B cell (primary cell): Measurements from ENCODE around the gene RNF40. TPM values are rescaled to one million over a fixed set of nuclear protein-coding genes. Genes with fewer than 3 reads are reported as not detected.

Experiments
- ATAC-seq: fragments of 200-7000 bp; cut with Tn5 transposase; one replicate; pipeline ENCODE4 v1.10.0; 2021; ENCODE audit warnings: low read depth, mild to moderate bottlenecking, moderate number of reproducible peaks, moderate library complexity
- CTCF ChIA-PET: fragments of 350-600 bp; sonication (Branson Sonifier 250); formaldehyde crosslinking; loops from one replicate; lab custom pipeline; 2021; ENCODE audit warnings: antibody characterized with exemption, inconsistent platforms; lab: Charles Lee
- POLR2A ChIA-PET: fragments of 350-600 bp; sonication (Branson Sonifier 250); formaldehyde crosslinking; loops from one replicate; lab custom pipeline; 2021; ENCODE audit warnings: antibody characterized with exemption; lab: Charles Lee
- DNase-seq: peaks from one replicate; pipeline ENCODE4 v3.0.0; 2013
- H2AFZ ChIP-seq: 2 replicates; pipeline ENCODE4 v1.6.1; 2012; ENCODE audit warnings: mild to moderate bottlenecking, low read depth, low read length; ENCODE audit not compliant: insufficient read depth, poor library complexity, severe bottlenecking
- H3K27ac ChIP-seq, 2 donors: 1 replicate in 1 of 2; 2 replicates in 1 of 2; pipeline ENCODE4 v1.5.1; 2012 to 2013; ENCODE audit warnings: low read length in 2 of 2, mild to moderate bottlenecking in 2 of 2, moderate library complexity in 1 of 2
- H3K27me3 ChIP-seq, 4 experiments: fragments of 200-600 bp in 1 of 4; sonication (generic) in 1 of 4; replicated peaks in 1 of 4; 1 replicate in 2 of 4; 2 replicates in 2 of 4; pipeline versions ENCODE4 v1.6.1 to v1.7.0; 2013 to 2016; ENCODE audit warnings: low read length in 3 of 4, mild to moderate bottlenecking in 2 of 4, mixed read lengths in 1 of 4, moderate library complexity in 1 of 4; ENCODE audit not compliant: insufficient read depth in 4 of 4, control insufficient read depth in 3 of 4; ENCODE audit errors: control extremely low read depth in 1 of 4
- H3K36me3 ChIP-seq, 2 experiments: replicated peaks in 1 of 2; 1 replicate in 1 of 2; 2 replicates in 1 of 2; pipeline versions ENCODE4 v1.6.1 to v1.7.1; 2013; ENCODE audit warnings: low read length in 1 of 2; ENCODE audit not compliant: insufficient read depth in 2 of 2, control insufficient read depth in 1 of 2; ENCODE audit errors: control extremely low read depth in 1 of 2, extremely low read depth in 1 of 2
- H3K4me1 ChIP-seq, 2 donors: fragments of 200-600 bp in 1 of 2; sonication (generic) in 1 of 2; 1 replicate in 1 of 2; 2 replicates in 1 of 2; pipeline versions ENCODE4 v1.5.1 to v1.6.1; 2013 to 2017; ENCODE audit warnings: low read length in 2 of 2; ENCODE audit not compliant: control insufficient read depth in 2 of 2, insufficient read depth in 2 of 2
- H3K4me2 ChIP-seq: replicated peaks from 2 replicates; pipeline ENCODE3; 2012; ENCODE audit warnings: mild to moderate bottlenecking, low read depth, low read length; ENCODE audit not compliant: poor library complexity, severe bottlenecking
- H3K4me3 ChIP-seq, 5 experiments: fragments of 200-600 bp in 1 of 5; sonication (generic) in 1 of 5; 1 replicate in 3 of 5; 2 replicates in 2 of 5; pipeline versions ENCODE4 v1.5.1 to v1.7.0; 2011 to 2016; ENCODE audit warnings: low read length in 4 of 5, mild to moderate bottlenecking in 4 of 5, low read depth in 2 of 5, control low read depth in 1 of 5, moderate library complexity in 1 of 5; ENCODE audit not compliant: insufficient read depth in 1 of 5; ENCODE audit errors: control extremely low read depth in 1 of 5, extremely low read depth in 1 of 5
- H3K79me2 ChIP-seq: fragments of 200-600 bp; sonication (generic); one replicate; pipeline ENCODE4 v1.6.0; 2016; ENCODE audit warnings: low read length; ENCODE audit not compliant: control insufficient read depth, insufficient read depth
- H3K9ac ChIP-seq: fragments of 200-600 bp; sonication (generic); 2 replicates; pipeline ENCODE4 v1.6.1; 2017; ENCODE audit warnings: mild to moderate bottlenecking, low read length, moderate library complexity
- H3K9me3 ChIP-seq, 3 donors: one replicate each; pipeline versions ENCODE4 v1.6.1 to v1.7.1; 2013; ENCODE audit warnings: low read length in 2 of 3; ENCODE audit not compliant: control insufficient read depth in 2 of 3, insufficient read depth in 1 of 3; ENCODE audit errors: control extremely low read depth in 1 of 3
- H4K20me1 ChIP-seq: 2 replicates; pipeline ENCODE4 v1.6.0; 2012; ENCODE audit warnings: mild to moderate bottlenecking, low read length; ENCODE audit not compliant: insufficient read depth, control insufficient read depth, poor library complexity, severe bottlenecking
- H3K27ac Mint-ChIP-seq: one replicate; pipeline ENCODE4 v1.8.0; 2021; ENCODE audit warnings: mixed read lengths
- H3K27me3 Mint-ChIP-seq: one replicate; pipeline ENCODE4 v1.8.0; 2021; ENCODE audit warnings: mixed read lengths
- H3K4me1 Mint-ChIP-seq: one replicate; pipeline ENCODE4 v1.8.0; 2021; ENCODE audit warnings: mixed read lengths
- H3K4me3 Mint-ChIP-seq: one replicate; pipeline ENCODE4 v1.8.0; 2021; ENCODE audit warnings: mixed read lengths
- H3K9me3 Mint-ChIP-seq: one replicate; pipeline ENCODE4 v1.8.0; 2022; ENCODE audit warnings: mixed read lengths; ENCODE audit not compliant: insufficient read depth
- CTCF ChIP-seq: fragments of 200-600 bp; IDR thresholded peaks from one replicate; pipeline ENCODE4 v1.8.0; 2022; ENCODE audit warnings: antibody characterized with exemption, mild to moderate bottlenecking
- EZH2 ChIP-seq: IDR thresholded peaks from 2 replicates; pipeline ENCODE4 v1.6.1; 2012; ENCODE audit warnings: borderline replicate concordance, low read depth, mild to moderate bottlenecking, moderate library complexity, low read length; ENCODE audit not compliant: insufficient read depth, poor library complexity, severe bottlenecking
- WGBS: methylation state at CpG from one replicate; pipeline ENCODE4 v1.1.5; 2013; ENCODE audit warnings: missing lambda C conversion rate; ENCODE audit not compliant: insufficient coverage; 5-methylcytosine and 5-hydroxymethylcytosine counted together
- intact Hi-C: fragments of 100-400 bp; cut with micrococcal nuclease; formaldehyde crosslinking; loops from one replicate; pipeline ENCODE4 v1.10.0; 2022
- polyA plus RNA-seq: library from polyadenylated mRNA; depleted of rRNA; stranded (reverse); fragments of >200 nt; gene quantifications from 2 replicates; pipeline ENCODE4 v1.2.3, GENCODE V29; 2012
- total RNA-seq, 2 donors: library from RNA; stranded (reverse); fragments of 120-200 nt in 1 of 2; gene quantifications; 1 replicate in 1 of 2; 2 replicates in 1 of 2; pipeline versions ENCODE4 v1.2.3 to v1.2.4, GENCODE V29; 2013 to 2022

The RNF40 gene
- total and polyA plus RNA-seq, 2 donors (not counting 1 experiment from before 2014, with no cell fraction given): 41.8 to 121 TPM

- no peak for TF ChIP-seq CTCF
- TF ChIP-seq EZH2: no peak
- peaks cover 9 to 12% of the 10 kb centered on the region in 2 donors for H3K4me1 ChIP-seq
- no peaks in the 10 kb centered on the region for H3K27me3 ChIP-seq
- no peak overlapping the region for H2AFZ ChIP-seq
- Mint-ChIP-seq H3K9me3 (no peaks in the 10 kb centered on the region), H3K27ac (no peak overlapping the region), H3K27me3 (no peaks in the 10 kb centered on the region), H3K4me3 (no peak overlapping the region), H3K4me1 (peaks cover 21% of the 10 kb centered on the region)
- 98% methylated on average over 8 of the region's 9 CpGs for WGBS
- peaks cover 3 to 89% of the 10 kb centered on the region in 2 experiments for H3K36me3 ChIP-seq
- H3K4me3 ChIP-seq: no peak overlapping the region
- intact Hi-C loops: no loop called here
- H3K27ac ChIP-seq: no peak overlapping the region
- no peaks in the 10 kb centered on the region for H3K9me3 ChIP-seq
- no peak for DNase-seq
- no peak overlapping the region for H3K9ac ChIP-seq
- ChIA-PET CTCF (no interaction called here), POLR2A (no interaction called here)
- peaks cover 51% of the 10 kb centered on the region for H4K20me1 ChIP-seq
- ATAC-seq: no peak
- H3K79me2 ChIP-seq: peaks cover 28% of the 10 kb centered on the region
- H3K4me2 ChIP-seq: no peak overlapping the region
Observed at GRCh38 chr16:30720694-30721093, 41.4 kb upstream of the RNF40 start.

- ATAC-seq (no peak), DNase-seq (no peak)
- H3K4me1 Mint-ChIP-seq: peaks cover 18% of the 10 kb centered on the region
- no peaks in the 10 kb centered on the region for H3K27me3 Mint-ChIP-seq
- Histone ChIP-seq H3K79me2 (peaks cover 28% of the 10 kb centered on the region), H3K27ac (no peak overlapping the region), H3K36me3 (peaks cover 3 to 84% of the 10 kb centered on the region in 2 experiments), H3K27me3 (no peaks in the 10 kb centered on the region), H3K4me2 (no peak overlapping the region), H2AFZ (no peak overlapping the region), H3K9ac (no peak overlapping the region), H3K4me1 (peaks cover 6 to 9% of the 10 kb centered on the region in 2 donors), H3K4me3 (no peak overlapping the region), H3K9me3 (no peaks in the 10 kb centered on the region), H4K20me1 (peaks cover 46% of the 10 kb centered on the region)
- intact Hi-C loops: no loop called here
- no peak overlapping the region for H3K4me3 Mint-ChIP-seq
- H3K27ac Mint-ChIP-seq: no peak overlapping the region
- TF ChIP-seq CTCF: no peak
- no peak for TF ChIP-seq EZH2
- CTCF ChIA-PET: interaction anchor here (0.7 to 1.3 kb wide), 2 partner anchors 27 kb away, joined by 3 read pairs; partner anchors contain the start of gene PHKG2
- WGBS: 99% methylated on average over 8 of the region's 8 CpGs
- H3K9me3 Mint-ChIP-seq: no peaks in the 10 kb centered on the region
- POLR2A ChIA-PET: no interaction called here
Observed at GRCh38 chr16:30721167-30721566, 41.0 kb upstream of the RNF40 start.
